Peyer's patch (tissue), 4 donors: Measurements from ENCODE around the gene MTUS2.

ENCODE experiments used
- POLR2A ChIP-seq, 2 donors: fragments of 450-650 bp; IDR thresholded peaks; one replicate each; pipeline ENCODE4 v1.5.1; 2017; ENCODE audit warnings: antibody characterized with exemption in 2 of 2, mild to moderate bottlenecking in 2 of 2, moderate library complexity in 2 of 2
- TF ChIP-seq, protein P1 (sequence below), 6 experiments: fragments of 450-650 bp in 4 of 6; fragments of 200-600 bp in 2 of 6; sonication (generic) in 1 of 6; IDR thresholded peaks; one replicate each; pipeline ENCODE4 v1.5.1; 2017 to 2019; ENCODE audit warnings: antibody characterized with exemption in 6 of 6, mild to moderate bottlenecking in 3 of 6, moderate library complexity in 1 of 6

DNA sequence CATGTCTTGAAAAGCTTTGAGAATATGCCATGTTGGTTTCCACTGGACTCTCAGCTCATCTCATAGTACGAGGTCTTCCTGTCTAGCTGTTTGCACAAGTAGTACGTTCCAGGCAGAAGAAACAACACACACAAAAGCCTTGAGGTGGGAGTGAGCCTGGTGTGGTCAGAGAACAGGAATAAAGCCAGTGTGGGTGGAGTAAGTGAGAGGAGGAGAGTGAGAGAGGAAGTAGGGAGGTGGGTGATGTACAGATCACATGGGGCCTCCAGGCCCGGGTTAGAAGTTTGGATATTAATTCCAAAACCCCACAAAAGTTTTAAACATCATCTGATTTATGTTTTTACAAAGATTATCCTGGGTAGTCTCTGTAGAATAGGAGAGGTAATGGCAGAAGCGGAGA lies 230.6 kb downstream of the MTUS2 start:
- TF ChIP-seq, protein P1, sequence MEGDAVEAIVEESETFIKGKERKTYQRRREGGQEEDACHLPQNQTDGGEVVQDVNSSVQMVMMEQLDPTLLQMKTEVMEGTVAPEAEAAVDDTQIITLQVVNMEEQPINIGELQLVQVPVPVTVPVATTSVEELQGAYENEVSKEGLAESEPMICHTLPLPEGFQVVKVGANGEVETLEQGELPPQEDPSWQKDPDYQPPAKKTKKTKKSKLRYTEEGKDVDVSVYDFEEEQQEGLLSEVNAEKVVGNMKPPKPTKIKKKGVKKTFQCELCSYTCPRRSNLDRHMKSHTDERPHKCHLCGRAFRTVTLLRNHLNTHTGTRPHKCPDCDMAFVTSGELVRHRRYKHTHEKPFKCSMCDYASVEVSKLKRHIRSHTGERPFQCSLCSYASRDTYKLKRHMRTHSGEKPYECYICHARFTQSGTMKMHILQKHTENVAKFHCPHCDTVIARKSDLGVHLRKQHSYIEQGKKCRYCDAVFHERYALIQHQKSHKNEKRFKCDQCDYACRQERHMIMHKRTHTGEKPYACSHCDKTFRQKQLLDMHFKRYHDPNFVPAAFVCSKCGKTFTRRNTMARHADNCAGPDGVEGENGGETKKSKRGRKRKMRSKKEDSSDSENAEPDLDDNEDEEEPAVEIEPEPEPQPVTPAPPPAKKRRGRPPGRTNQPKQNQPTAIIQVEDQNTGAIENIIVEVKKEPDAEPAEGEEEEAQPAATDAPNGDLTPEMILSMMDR (IDR thresholded peaks at IDR 0.05) = no peak
- TF ChIP-seq POLR2A (IDR thresholded peaks at IDR 0.05) = no peak
